ENCODE results near the gene CD302. TPM values are rescaled to one million over a fixed set of nuclear protein-coding genes. Genes with fewer than 3 reads are reported as not detected.
"Not testable (repeated sequence)": the region's sequence is repeated elsewhere in the genome, so short reads cannot be mapped to it uniquely, and the experiment has no call there.

CD302 gene
- total and polyA plus RNA-seq, 5 donors from 2014 or later: 0.11 to 2.4 (median 0.59) TPM

DNA sequence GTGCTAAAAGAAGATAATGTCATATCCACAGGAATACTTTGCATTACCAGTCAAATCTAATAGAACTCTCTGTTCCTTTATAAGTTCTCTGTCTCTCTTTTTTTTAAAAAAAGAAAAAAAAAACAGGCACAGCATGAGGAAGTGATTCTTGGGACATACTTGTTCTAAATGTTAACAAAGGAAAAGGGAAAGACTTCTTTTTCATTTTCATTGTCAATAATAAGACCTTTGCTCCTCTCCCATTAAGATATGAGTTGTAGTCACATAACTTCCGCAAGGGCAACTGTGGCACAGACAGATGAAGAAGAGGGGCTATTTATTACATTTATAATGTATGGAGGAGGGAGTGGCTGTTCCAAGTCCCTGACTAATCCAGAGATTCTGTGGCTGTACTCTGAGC is 4.7 kb downstream of the CD302 start:
- peaks cover 11% of the 10 kb centered on the region for H3K4me1 ChIP-seq (ENCODE audit: control insufficient read depth, insufficient read depth, low read length, poor library complexity, severe bottlenecking)
- peaks cover under 1 to 11% (median 4%) of the 10 kb centered on the region in 4 donors for H3K4me1 Mint-ChIP-seq
- peaks cover 26% of the 10 kb centered on the region for H3K27me3 Mint-ChIP-seq
- no peaks in the 10 kb centered on the region for H3K9me3 ChIP-seq (ENCODE audit: control insufficient read depth in 2 of 2, low read length in 2 of 2)
- ATAC-seq (ENCODE audit: low read depth in 2 of 2) (no peak), DNase-seq (no peak)
- H3K27ac ChIP-seq (ENCODE audit: insufficient read depth, low read length, poor library complexity, severe bottlenecking): no peak overlapping the region
- peaks cover under 1% of the 10 kb centered on the region for H3K27me3 ChIP-seq (ENCODE audit: control insufficient read depth, insufficient read depth, low read length)
- H3K4me3 Mint-ChIP-seq: no peak overlapping the region
- H3K4me3 ChIP-seq (ENCODE audit: low read depth, low read length): no peak overlapping the region
- no peak overlapping the region for H3K27ac Mint-ChIP-seq
- peaks cover 10% of the 10 kb centered on the region for H3K36me3 Mint-ChIP-seq
- peaks cover 0 to 1% (median 0%) of the 10 kb centered on the region in 7 donors for H3K9me3 Mint-ChIP-seq
- no peaks in the 10 kb centered on the region for H3K36me3 ChIP-seq (ENCODE audit: control insufficient read depth, insufficient read depth, low read length)

DNA sequence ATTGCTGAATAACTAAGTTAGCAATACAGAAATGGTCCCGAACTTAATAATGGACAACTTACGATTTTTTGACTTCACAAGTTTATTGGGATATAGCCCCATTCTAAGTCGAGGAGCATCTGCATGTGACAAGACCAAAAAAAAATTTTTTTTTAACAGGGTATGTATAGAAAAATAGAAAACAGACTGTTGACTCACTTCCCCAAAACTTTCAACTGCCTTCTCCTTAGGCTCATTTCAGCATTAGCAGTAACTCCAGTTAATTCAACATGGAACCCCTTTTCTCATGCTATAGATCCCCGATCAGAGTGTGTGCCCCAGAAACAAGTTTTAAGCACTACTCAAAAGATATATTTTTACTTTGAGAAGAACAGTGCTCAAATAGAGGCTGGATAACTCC is 5.4 kb downstream of the CD302 start:
- Mint-ChIP-seq H3K9me3 (peaks cover 0 to 1% (median 0%) of the 10 kb centered on the region in 7 donors), H3K4me1 (peaks cover 0 to 7% (median 4%) of the 10 kb centered on the region in 4 donors), H3K27me3 (peaks cover 20% of the 10 kb centered on the region), H3K4me3 (no peak overlapping the region), H3K36me3 (peaks cover 10% of the 10 kb centered on the region), H3K27ac (no peak overlapping the region)
- Histone ChIP-seq H3K27me3 (ENCODE audit: control insufficient read depth, insufficient read depth, low read length) (no peaks in the 10 kb centered on the region), H3K4me3 (ENCODE audit: low read depth, low read length) (no peak overlapping the region), H3K9me3 (ENCODE audit: control insufficient read depth in 2 of 2, low read length in 2 of 2) (no peaks in the 10 kb centered on the region), H3K4me1 (ENCODE audit: control insufficient read depth, insufficient read depth, low read length, poor library complexity, severe bottlenecking) (peaks cover 3% of the 10 kb centered on the region), H3K27ac (ENCODE audit: insufficient read depth, low read length, poor library complexity, severe bottlenecking) (no peak overlapping the region), H3K36me3 (ENCODE audit: control insufficient read depth, insufficient read depth, low read length) (no peaks in the 10 kb centered on the region)
- DNase-seq (no peak), ATAC-seq (ENCODE audit: low read depth in 2 of 2) (no peak)

DNA sequence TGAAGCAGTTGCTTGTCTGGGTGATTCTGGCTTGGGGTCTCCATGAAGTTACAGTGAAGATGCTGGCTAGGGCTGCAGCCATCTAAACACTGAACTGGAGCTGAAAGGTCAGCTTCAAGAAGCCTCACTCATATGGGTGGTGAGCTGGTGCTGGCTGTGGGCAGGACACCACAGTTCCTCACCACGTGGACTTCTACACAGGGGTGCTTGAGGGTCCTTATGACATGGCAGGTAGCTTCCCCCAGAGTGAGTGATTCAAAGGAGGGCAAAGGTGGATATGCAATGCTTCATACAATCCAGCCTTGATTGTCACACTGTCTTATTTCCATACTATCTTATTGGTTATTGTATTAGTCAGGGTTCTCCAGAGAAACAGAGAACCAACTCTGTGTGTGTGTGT is 6.0 kb downstream of the CD302 start:
- Mint-ChIP-seq H3K4me3 (no peak overlapping the region), H3K36me3 (peaks cover 10% of the 10 kb centered on the region), H3K9me3 (peaks cover 0 to 1% (median 0%) of the 10 kb centered on the region in 7 donors), H3K27me3 (peaks cover 15% of the 10 kb centered on the region), H3K4me1 (peaks cover 0 to 5% (median 2%) of the 10 kb centered on the region in 4 donors), H3K27ac (no peak overlapping the region)
- H3K4me3 ChIP-seq (ENCODE audit: low read depth, low read length): no peak overlapping the region
- no peak for DNase-seq
- H3K27me3 ChIP-seq (ENCODE audit: control insufficient read depth, insufficient read depth, low read length): no peaks in the 10 kb centered on the region
- ATAC-seq (ENCODE audit: low read depth in 2 of 2): no peak
- H3K36me3 ChIP-seq (ENCODE audit: control insufficient read depth, insufficient read depth, low read length): no peaks in the 10 kb centered on the region
- no peak overlapping the region for H3K27ac ChIP-seq (ENCODE audit: insufficient read depth, low read length, poor library complexity, severe bottlenecking)
- no peaks in the 10 kb centered on the region for H3K9me3 ChIP-seq (ENCODE audit: control insufficient read depth in 2 of 2, low read length in 2 of 2)
- no peaks in the 10 kb centered on the region for H3K4me1 ChIP-seq (ENCODE audit: control insufficient read depth, insufficient read depth, low read length, poor library complexity, severe bottlenecking)

DNA sequence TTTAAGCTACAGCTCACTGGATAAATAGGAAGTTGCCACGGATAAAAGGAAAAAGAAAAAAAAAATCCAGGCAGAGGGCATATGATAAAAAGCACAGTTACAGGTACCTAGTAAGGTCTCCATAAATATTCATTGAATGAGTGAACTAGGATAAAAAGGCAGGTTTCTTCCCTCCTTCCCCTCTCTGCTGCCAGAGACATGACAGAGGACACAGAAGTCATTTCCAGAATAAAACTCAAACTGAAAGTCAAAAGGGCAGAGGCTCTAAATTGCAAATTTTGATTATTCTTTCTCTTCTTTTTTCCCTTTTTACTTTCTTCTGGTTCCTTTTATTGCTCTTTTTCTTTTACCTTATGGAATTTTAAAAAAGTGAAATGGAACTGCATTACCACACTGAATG is 7.7 kb downstream of the CD302 start:
- Mint-ChIP-seq H3K9me3 (peaks cover 0 to 1% (median 0%) of the 10 kb centered on the region in 7 donors), H3K4me3 (no peak overlapping the region), H3K36me3 (peaks cover 10% of the 10 kb centered on the region), H3K27me3 (peaks cover 7% of the 10 kb centered on the region), H3K4me1 (peaks cover 0 to 5% (median under 1%) of the 10 kb centered on the region in 4 donors), H3K27ac (peak overlapping the region in 1 of 3 donors; percentile 22)
- Histone ChIP-seq H3K4me3 (ENCODE audit: low read depth, low read length) (no peak overlapping the region), H3K4me1 (ENCODE audit: control insufficient read depth, insufficient read depth, low read length, poor library complexity, severe bottlenecking) (no peaks in the 10 kb centered on the region), H3K9me3 (ENCODE audit: control insufficient read depth in 2 of 2, low read length in 2 of 2) (no peaks in the 10 kb centered on the region), H3K36me3 (ENCODE audit: control insufficient read depth, insufficient read depth, low read length) (no peaks in the 10 kb centered on the region), H3K27me3 (ENCODE audit: control insufficient read depth, insufficient read depth, low read length) (no peaks in the 10 kb centered on the region), H3K27ac (ENCODE audit: insufficient read depth, low read length, poor library complexity, severe bottlenecking) (no peak overlapping the region)
- ATAC-seq (ENCODE audit: low read depth in 2 of 2) (no peak), DNase-seq (no peak)

DNA sequence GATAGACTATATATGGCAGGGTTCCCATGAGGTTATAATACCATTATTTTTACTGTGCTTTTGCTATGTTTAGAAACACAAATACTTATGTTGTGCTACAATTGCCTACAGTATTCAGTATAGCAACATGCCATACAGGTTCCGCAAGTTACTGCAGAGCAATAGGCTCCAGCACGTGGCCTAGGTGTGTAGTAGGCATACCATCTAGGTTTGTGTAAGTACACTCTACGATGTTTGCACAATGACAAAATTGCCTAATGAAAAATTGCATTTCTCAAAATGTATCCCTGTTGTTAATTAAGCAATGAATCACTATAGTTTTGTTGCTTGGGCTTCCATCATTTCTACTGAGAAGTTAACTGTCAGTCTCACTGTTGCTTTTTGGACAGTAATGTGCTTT is 9.8 kb downstream of the CD302 start:
- DNase-seq (no peak), ATAC-seq (ENCODE audit: low read depth in 2 of 2) (no peak)
- Histone ChIP-seq H3K9me3 (ENCODE audit: control insufficient read depth in 2 of 2, low read length in 2 of 2) (no peaks in the 10 kb centered on the region), H3K27ac (ENCODE audit: insufficient read depth, low read length, poor library complexity, severe bottlenecking) (no peak overlapping the region), H3K4me3 (ENCODE audit: low read depth, low read length) (no peak overlapping the region), H3K27me3 (ENCODE audit: control insufficient read depth, insufficient read depth, low read length) (no peaks in the 10 kb centered on the region), H3K36me3 (ENCODE audit: control insufficient read depth, insufficient read depth, low read length) (no peaks in the 10 kb centered on the region), H3K4me1 (ENCODE audit: control insufficient read depth, insufficient read depth, low read length, poor library complexity, severe bottlenecking) (no peaks in the 10 kb centered on the region)
- H3K27ac Mint-ChIP-seq: no peak overlapping the region
- no peak overlapping the region for H3K4me3 Mint-ChIP-seq
- peaks cover 0 to 5% (median 1%) of the 10 kb centered on the region in 4 donors for H3K4me1 Mint-ChIP-seq
- peaks cover 0 to 1% (median 0%) of the 10 kb centered on the region in 7 donors for H3K9me3 Mint-ChIP-seq
- H3K36me3 Mint-ChIP-seq: peaks cover 10% of the 10 kb centered on the region
- peaks cover 7% of the 10 kb centered on the region for H3K27me3 Mint-ChIP-seq

DNA sequence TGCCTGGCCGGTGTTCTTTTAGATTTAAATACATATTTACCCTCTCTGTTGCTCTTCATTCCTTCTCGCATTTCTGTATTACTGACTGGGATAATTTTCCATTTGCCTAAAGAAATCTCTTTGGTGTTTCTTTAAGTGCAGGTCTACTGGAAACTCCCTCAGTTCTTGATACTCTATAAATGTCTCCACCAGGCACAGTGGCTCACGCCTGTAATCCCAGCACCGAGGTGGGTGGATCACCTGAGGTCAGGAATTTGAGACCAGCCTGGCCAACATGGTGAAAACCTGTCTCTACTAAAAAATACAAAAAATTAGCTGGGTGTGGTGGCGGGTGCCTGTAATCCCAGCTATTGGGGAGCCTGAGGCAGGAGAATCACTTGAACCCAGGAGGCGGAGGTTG is 10.4 kb downstream of the CD302 start:
- not testable (repeated sequence) for H3K4me3 ChIP-seq (ENCODE audit: low read depth, low read length); H3K36me3 ChIP-seq (ENCODE audit: control insufficient read depth, insufficient read depth, low read length); DNase-seq; ATAC-seq (ENCODE audit: low read depth in 2 of 2); H3K9me3 ChIP-seq (ENCODE audit: control insufficient read depth in 2 of 2, low read length in 2 of 2); H3K4me1 Mint-ChIP-seq; H3K27me3 Mint-ChIP-seq; H3K27ac ChIP-seq (ENCODE audit: insufficient read depth, low read length, poor library complexity, severe bottlenecking); H3K36me3 Mint-ChIP-seq; H3K4me3 Mint-ChIP-seq; H3K27me3 ChIP-seq (ENCODE audit: control insufficient read depth, insufficient read depth, low read length); H3K9me3 Mint-ChIP-seq; H3K27ac Mint-ChIP-seq; H3K4me1 ChIP-seq (ENCODE audit: control insufficient read depth, insufficient read depth, low read length, poor library complexity, severe bottlenecking)

DNA sequence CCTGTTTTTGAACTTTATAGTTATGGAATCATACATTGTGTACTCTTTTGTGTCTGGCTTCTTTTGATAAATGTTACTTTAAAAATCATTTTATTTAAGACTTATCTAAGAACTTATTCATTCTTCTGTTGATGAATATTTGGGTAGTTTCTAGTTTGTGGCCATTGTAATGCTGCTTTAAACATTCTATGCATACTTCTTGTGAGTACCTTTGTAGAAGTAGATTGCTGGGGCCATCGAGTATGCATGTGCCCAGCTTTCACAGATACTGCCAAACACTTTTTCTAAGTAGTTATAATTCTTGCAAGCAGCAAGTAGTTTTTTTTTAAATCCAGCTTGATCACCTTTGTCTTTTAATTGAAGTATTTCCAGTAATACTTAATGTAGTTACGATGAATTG is 11.1 kb downstream of the CD302 start:
- ATAC-seq (ENCODE audit: low read depth in 2 of 2) (no peak), DNase-seq (no peak)
- Histone ChIP-seq H3K36me3 (ENCODE audit: control insufficient read depth, insufficient read depth, low read length) (no peaks in the 10 kb centered on the region), H3K4me3 (ENCODE audit: low read depth, low read length) (no peak overlapping the region), H3K9me3 (ENCODE audit: control insufficient read depth in 2 of 2, low read length in 2 of 2) (no peaks in the 10 kb centered on the region), H3K4me1 (ENCODE audit: control insufficient read depth, insufficient read depth, low read length, poor library complexity, severe bottlenecking) (no peaks in the 10 kb centered on the region), H3K27ac (ENCODE audit: insufficient read depth, low read length, poor library complexity, severe bottlenecking) (no peak overlapping the region), H3K27me3 (ENCODE audit: control insufficient read depth, insufficient read depth, low read length) (no peaks in the 10 kb centered on the region)
- H3K4me1 Mint-ChIP-seq: peaks cover 0 to 8% (median 1%) of the 10 kb centered on the region in 4 donors
- H3K27me3 Mint-ChIP-seq: peaks cover 7% of the 10 kb centered on the region
- peaks cover 5% of the 10 kb centered on the region for H3K36me3 Mint-ChIP-seq
- no peak overlapping the region for H3K27ac Mint-ChIP-seq
- H3K9me3 Mint-ChIP-seq: peaks cover 0 to 1% (median 0%) of the 10 kb centered on the region in 7 donors
- H3K4me3 Mint-ChIP-seq: no peak overlapping the region

DNA sequence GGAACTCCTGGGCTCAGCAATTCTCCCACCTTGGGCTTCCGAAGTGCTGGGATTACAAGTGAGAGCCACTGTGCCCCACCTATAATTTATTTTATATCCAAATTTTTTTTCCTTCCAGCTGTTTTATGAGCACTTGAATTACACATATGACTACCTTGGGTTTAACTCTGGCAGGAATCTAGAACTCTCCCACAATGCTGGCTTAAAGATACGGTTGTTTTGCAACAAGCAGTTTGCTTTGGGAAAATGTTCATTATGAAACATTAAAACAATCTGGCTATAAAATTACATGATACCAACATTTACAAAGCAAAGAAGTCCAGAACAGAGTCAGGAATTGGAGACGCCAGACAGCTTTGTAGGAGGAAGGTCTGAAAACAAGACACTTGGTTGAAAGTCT is 12.8 kb downstream of the CD302 start:
- H3K9me3 Mint-ChIP-seq: peaks cover 0 to 1% (median 0%) of the 10 kb centered on the region in 7 donors
- no peak overlapping the region for H3K27ac Mint-ChIP-seq
- no peak overlapping the region for H3K4me3 Mint-ChIP-seq
- H3K4me1 Mint-ChIP-seq: peaks cover 0 to 8% (median 1%) of the 10 kb centered on the region in 4 donors
- peaks cover 7% of the 10 kb centered on the region for H3K27me3 Mint-ChIP-seq
- no peaks in the 10 kb centered on the region for H3K27me3 ChIP-seq (ENCODE audit: control insufficient read depth, insufficient read depth, low read length)
- peaks cover 3% of the 10 kb centered on the region for H3K36me3 Mint-ChIP-seq
- no peak overlapping the region for H3K27ac ChIP-seq (ENCODE audit: insufficient read depth, low read length, poor library complexity, severe bottlenecking)
- H3K4me1 ChIP-seq (ENCODE audit: control insufficient read depth, insufficient read depth, low read length, poor library complexity, severe bottlenecking): no peaks in the 10 kb centered on the region
- DNase-seq (no peak), ATAC-seq (ENCODE audit: low read depth in 2 of 2) (no peak)
- H3K4me3 ChIP-seq (ENCODE audit: low read depth, low read length): no peak overlapping the region
- no peaks in the 10 kb centered on the region for H3K36me3 ChIP-seq (ENCODE audit: control insufficient read depth, insufficient read depth, low read length)
- H3K9me3 ChIP-seq (ENCODE audit: control insufficient read depth in 2 of 2, low read length in 2 of 2): no peaks in the 10 kb centered on the region
